ENCODE results near the gene HNRNPA2B1. TPM values are rescaled to one million over a fixed set of nuclear protein-coding genes. Genes with fewer than 3 reads are reported as not detected.
"Not testable (repeated sequence)": the region's sequence is repeated elsewhere in the genome, so short reads cannot be mapped to it uniquely, and the experiment has no call there.

Gene HNRNPA2B1
- total RNA-seq, 1 donor from 2014 or later, result 723 TPM

GRCh38 chr7:26179826-26180497 is 20.6 kb downstream of the HNRNPA2B1 start:
- Mint-ChIP-seq H3K4me3 (no peak overlapping the region), H3K36me3 (peaks cover 6% of the 10 kb centered on the region), H3K4me1 (peaks cover 11% of the 10 kb centered on the region), H3K27ac (no peak overlapping the region), H3K27me3 (ENCODE audit: low read depth) (no peaks in the 10 kb centered on the region), H3K9me3 (no peaks in the 10 kb centered on the region)
- no peak for TF ChIP-seq CTCF (IDR thresholded peaks at IDR 0.05; ENCODE audit: unreplicated experiment)
- DNase-seq (ENCODE audit: low spot score in 2 of 2, unreplicated experiment in 2 of 2), result no peak

DNA sequence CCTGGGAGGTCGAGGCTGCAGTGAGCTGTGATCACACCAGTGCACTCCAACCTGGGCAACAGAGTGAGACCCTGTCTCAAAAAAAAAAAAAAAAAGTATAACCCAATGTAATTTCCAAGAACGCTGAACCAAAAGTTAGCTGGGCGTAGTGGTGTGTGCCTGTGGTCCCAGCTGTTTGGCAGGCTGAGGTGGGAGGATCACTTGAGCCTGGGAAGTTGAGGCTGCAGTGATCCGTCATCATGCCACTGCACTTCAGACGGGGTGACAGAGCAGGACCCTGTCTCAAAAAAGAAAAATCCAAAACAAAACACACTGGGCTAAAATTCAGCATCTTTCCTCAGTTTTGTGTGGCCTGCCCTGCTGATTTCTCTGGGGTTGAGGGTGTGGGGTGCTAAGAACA is 21.1 kb downstream of the HNRNPA2B1 start:
- Mint-ChIP-seq H3K4me1 (peaks cover 11% of the 10 kb centered on the region), H3K9me3 (no peaks in the 10 kb centered on the region), H3K4me3 (no peak overlapping the region), H3K27ac (no peak overlapping the region), H3K27me3 (ENCODE audit: low read depth) (no peaks in the 10 kb centered on the region), H3K36me3 (peaks cover 6% of the 10 kb centered on the region)
- no peak for DNase-seq (ENCODE audit: low spot score in 2 of 2, unreplicated experiment in 2 of 2)
- no peak for TF ChIP-seq CTCF (IDR thresholded peaks at IDR 0.05; ENCODE audit: unreplicated experiment)

- no peak for TF ChIP-seq CTCF (IDR thresholded peaks at IDR 0.05; ENCODE audit: unreplicated experiment)
- H3K27ac Mint-ChIP-seq, result no peak overlapping the region
- no peaks in the 10 kb centered on the region for H3K9me3 Mint-ChIP-seq
- peaks cover 6% of the 10 kb centered on the region for H3K36me3 Mint-ChIP-seq
- no peaks in the 10 kb centered on the region for H3K27me3 Mint-ChIP-seq (ENCODE audit: low read depth)
- peaks cover 7% of the 10 kb centered on the region for H3K4me1 Mint-ChIP-seq
- H3K4me3 Mint-ChIP-seq, result no peak overlapping the region
- no peak for DNase-seq (ENCODE audit: low spot score in 2 of 2, unreplicated experiment in 2 of 2)
Observed at GRCh38 chr7:26178272-26178960, 22.1 kb downstream of the HNRNPA2B1 start.

- not testable (repeated sequence) for H3K36me3 Mint-ChIP-seq; DNase-seq (ENCODE audit: low spot score in 2 of 2, unreplicated experiment in 2 of 2); H3K4me1 Mint-ChIP-seq; H3K9me3 Mint-ChIP-seq; H3K27ac Mint-ChIP-seq; H3K27me3 Mint-ChIP-seq (ENCODE audit: low read depth); H3K4me3 Mint-ChIP-seq
Observed at GRCh38 chr7:26177269-26177668, 23.3 kb downstream of the HNRNPA2B1 start.

GRCh38 chr7:26176696-26177095 is 23.9 kb downstream of the HNRNPA2B1 start:
- not testable (repeated sequence) for H3K27me3 Mint-ChIP-seq (ENCODE audit: low read depth); H3K4me1 Mint-ChIP-seq; H3K4me3 Mint-ChIP-seq; H3K27ac Mint-ChIP-seq; DNase-seq (ENCODE audit: low spot score in 2 of 2, unreplicated experiment in 2 of 2); H3K36me3 Mint-ChIP-seq; H3K9me3 Mint-ChIP-seq

GRCh38 chr7:26175903-26176302 is 24.6 kb downstream of the HNRNPA2B1 start:
- not testable (repeated sequence) for H3K4me3 Mint-ChIP-seq; H3K9me3 Mint-ChIP-seq; H3K27ac Mint-ChIP-seq; H3K27me3 Mint-ChIP-seq (ENCODE audit: low read depth); DNase-seq (ENCODE audit: low spot score in 2 of 2, unreplicated experiment in 2 of 2); H3K4me1 Mint-ChIP-seq
- peaks cover 12% of the 10 kb centered on the region for H3K36me3 Mint-ChIP-seq

DNA sequence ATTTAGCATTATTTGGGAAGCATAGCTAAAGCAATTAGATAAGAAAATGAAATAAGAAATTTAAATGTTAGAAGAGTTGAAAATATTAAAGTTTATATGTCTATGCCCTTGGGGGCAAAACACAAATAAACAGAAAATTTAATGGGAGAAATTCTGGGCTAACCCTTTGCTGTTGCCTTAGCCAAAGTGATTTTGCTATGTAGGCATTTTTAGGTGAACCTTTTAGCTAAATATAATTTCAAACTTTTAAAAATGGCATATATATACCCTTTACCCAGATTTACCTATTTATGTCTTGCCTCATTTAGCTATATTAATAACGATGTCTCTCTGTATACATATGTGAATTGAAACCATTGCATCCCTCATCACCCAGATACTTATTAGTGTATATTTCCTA is 28.5 kb downstream of the HNRNPA2B1 start:
- H3K27me3 Mint-ChIP-seq (ENCODE audit: low read depth), result no peaks in the 10 kb centered on the region
- peaks cover 6% of the 10 kb centered on the region for H3K36me3 Mint-ChIP-seq
- H3K9me3 Mint-ChIP-seq, result peaks cover 8% of the 10 kb centered on the region
- no peak overlapping the region for H3K4me3 Mint-ChIP-seq
- H3K27ac Mint-ChIP-seq, result no peak overlapping the region
- TF ChIP-seq CTCF (IDR thresholded peaks at IDR 0.05; ENCODE audit: unreplicated experiment), result no peak
- no peak for DNase-seq (ENCODE audit: low spot score in 2 of 2, unreplicated experiment in 2 of 2)
- H3K4me1 Mint-ChIP-seq, result no peaks in the 10 kb centered on the region

Data from mesothelial cell of epicardium (in vitro differentiated cells).